GM18870 (cell line): Measurements from ENCODE around the gene TNN.
"Not testable (repeated sequence)": the region's sequence is repeated elsewhere in the genome, so short reads cannot be mapped to it uniquely, and the experiment has no call there.

Experiments used
- ATAC-seq: cut with Tn5 transposase; IDR thresholded peaks from one replicate; pipeline ENCODE4 v1.9.1; 2021; ENCODE audit warnings: moderate library complexity; ENCODE audit not compliant: unreplicated experiment

The TNN gene, protein sequence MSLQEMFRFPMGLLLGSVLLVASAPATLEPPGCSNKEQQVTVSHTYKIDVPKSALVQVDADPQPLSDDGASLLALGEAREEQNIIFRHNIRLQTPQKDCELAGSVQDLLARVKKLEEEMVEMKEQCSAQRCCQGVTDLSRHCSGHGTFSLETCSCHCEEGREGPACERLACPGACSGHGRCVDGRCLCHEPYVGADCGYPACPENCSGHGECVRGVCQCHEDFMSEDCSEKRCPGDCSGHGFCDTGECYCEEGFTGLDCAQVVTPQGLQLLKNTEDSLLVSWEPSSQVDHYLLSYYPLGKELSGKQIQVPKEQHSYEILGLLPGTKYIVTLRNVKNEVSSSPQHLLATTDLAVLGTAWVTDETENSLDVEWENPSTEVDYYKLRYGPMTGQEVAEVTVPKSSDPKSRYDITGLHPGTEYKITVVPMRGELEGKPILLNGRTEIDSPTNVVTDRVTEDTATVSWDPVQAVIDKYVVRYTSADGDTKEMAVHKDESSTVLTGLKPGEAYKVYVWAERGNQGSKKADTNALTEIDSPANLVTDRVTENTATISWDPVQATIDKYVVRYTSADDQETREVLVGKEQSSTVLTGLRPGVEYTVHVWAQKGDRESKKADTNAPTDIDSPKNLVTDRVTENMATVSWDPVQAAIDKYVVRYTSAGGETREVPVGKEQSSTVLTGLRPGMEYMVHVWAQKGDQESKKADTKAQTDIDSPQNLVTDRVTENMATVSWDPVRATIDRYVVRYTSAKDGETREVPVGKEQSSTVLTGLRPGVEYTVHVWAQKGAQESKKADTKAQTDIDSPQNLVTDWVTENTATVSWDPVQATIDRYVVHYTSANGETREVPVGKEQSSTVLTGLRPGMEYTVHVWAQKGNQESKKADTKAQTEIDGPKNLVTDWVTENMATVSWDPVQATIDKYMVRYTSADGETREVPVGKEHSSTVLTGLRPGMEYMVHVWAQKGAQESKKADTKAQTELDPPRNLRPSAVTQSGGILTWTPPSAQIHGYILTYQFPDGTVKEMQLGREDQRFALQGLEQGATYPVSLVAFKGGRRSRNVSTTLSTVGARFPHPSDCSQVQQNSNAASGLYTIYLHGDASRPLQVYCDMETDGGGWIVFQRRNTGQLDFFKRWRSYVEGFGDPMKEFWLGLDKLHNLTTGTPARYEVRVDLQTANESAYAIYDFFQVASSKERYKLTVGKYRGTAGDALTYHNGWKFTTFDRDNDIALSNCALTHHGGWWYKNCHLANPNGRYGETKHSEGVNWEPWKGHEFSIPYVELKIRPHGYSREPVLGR (N-terminal part only)

DNA sequence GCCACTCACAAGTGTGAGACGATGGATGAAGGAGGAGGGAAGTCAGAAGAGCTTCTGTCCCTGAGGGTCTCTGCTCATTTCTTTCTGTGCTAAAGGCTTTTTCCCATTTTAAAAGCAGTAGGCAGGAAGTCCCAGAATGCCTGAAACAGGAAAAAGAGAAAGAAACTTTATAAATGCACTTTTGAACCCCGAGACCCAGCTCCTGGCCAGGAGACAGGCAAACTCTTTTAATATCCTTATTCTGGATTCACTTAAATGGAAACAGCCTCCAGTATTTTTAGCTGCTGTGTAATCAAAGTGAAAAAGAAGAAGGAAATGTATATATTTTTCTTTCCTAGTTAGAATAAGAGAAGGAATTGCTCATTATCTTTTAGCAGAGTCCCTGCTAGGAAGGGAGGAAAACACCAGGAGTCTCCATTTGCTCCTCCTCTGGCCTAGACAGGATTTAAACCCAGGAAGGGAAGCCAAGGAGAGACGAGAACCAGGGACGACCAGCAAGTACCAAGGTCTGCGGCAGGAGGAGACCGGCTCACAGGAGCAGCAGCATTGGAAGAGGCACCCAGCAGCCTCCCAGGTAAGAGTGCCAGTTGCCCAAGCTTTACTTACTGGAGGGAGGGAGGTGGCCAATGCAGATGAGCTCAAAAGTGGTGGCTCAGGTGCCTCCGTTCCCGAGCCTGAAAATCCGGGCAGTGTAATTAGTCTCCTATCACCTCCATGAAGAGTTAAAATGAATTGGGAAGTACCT lies at the start of gene TNN:
Gene TNN (plus strand): TSS at position 472 of the 745 bp plus-strand sequence. CDS start 9,586 bp downstream, outside the sequence.
- no peak for ATAC-seq

DNA sequence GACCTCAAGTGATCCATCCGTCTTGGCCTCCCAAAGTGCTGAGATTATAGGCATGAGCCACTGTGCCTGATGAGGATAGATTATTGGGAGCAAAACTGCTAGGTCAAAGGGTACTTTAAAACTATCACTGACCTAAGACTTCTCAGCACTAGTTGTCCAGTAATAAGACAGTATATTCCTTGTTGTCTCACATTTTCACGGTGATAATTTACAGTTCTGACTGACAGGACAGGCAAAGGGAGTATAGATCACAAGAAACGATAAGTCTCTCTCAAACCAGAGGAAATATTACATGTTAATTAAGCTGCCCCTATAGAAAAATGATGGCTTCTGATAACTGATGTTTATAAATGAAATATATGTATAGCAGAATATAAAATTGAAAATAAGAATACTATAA lies 48.1 kb upstream of the TNN start:
- no peak for ATAC-seq

DNA sequence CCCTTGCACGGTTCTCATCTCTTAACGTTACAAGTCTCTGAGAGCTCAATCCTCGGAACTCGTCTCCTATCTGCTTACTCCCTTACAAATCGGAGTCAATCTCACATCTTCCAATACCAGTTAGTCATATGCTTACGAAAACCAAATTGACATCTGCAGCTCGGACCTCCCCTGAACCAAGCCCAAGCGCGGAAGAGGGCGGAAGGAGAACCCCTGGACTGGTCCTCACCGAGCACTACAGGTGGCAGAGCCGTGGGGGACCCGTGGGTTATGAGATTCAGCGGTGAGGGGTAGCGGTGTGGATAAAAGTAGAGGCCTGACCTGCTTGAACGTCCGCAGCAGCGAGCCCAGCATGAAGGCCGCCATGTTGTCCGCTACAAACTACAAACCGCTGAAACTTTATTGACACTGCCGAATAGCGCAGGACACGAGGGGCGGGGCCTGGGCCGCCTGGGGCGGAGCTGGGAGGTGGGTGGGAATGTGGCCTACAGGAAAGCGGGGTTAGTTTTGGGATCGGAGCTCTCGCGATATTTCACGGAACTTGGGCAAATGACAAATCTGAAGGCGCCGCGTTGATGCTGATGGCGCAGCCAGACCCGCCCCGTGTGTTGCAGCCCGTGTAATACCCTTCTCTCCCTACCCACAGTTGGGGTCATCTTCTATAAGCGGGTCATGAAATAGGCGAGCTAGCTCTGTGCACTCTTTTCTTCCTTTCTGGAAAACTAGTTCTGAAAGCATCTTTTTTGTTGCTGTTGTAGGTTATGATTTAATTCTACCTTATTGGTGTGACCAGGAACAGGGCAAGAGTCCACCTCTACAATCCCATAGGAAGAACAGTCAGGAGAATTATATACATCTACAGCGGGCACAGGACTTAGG lies 44.4 kb upstream of the TNN start, which contains the start of gene MRPS14:
Gene MRPS14 (minus strand): TSS at position 383 of the 879 bp plus-strand sequence. CDS start 17 bp downstream, at position 366.
- ATAC-seq, result peak; percentile 89

DNA sequence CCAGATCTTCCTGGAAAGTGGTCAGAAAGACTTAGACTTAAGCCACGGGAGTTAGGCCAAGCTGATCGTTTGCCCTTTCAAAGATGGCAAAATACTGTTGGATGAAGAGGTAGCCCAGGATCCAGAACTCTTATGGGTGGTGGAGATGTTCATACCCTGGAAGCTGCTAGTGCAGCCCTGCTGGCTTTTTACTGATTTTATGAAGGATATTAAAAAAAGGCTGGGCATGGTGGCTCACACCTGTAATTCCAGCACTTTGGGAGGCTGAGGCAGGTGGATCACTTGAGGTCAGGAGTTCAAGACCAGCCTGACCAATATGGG lies 43.8 kb upstream of the TNN start:
- ATAC-seq, result not testable (repeated sequence)

DNA sequence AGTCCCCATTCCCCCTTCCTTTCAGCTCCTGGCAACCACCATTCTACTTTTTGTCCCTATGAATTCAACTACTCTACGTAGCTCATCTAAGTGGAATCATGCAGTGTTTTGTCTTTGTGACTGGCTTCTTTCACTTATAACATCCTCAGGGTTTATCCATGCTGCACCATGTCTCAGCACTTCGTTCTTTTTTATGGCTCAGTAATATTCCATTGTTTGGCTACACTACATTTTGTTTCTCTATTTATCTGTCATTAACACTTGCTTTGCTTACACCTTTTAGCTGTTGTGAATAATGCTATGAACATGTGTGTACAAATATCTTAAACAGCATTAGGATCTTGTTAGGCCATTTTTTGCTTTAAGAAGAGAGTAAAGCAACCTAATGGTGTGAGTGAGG lies 42.9 kb upstream of the TNN start:
- no peak for ATAC-seq

DNA sequence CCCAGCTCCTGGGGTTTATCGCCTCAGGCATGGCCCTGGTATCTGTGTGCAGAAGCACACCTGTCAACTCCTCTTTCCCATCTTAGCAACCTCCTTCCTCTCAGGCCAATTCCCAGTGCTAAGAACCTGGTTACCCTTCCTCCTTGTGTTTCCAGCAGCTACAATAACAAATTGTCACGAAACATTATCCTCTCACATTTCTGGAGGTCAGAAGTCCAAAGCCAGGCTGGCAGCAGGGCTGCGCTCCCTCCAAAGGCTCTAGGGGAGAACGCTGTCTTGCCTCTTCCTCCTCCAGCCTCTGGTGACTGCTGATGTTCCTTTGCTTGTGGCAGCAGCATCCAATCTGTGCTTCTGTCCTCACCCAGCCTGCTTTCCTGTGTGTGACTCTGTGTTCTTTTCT lies 33.7 kb upstream of the TNN start:
- no peak for ATAC-seq

DNA sequence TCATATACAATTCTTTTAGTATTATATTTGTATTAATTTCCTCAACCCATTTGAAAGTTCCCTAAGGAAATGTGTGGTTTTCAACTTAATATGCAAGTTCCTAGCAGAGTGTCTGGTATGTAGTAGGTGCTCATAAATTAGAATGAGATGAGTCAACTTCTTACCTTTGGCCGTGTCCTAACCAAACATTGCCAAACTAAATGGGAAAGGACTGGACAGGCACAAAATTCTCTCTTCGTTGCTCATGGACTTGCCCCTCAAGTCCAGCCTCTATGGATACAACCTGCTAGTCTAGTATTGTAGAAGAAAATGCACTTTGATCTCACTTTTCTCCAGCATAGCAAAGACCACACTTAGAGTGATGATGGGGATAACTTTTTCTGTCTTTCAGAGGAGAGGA lies 32.9 kb upstream of the TNN start:
- ATAC-seq, result no peak

DNA sequence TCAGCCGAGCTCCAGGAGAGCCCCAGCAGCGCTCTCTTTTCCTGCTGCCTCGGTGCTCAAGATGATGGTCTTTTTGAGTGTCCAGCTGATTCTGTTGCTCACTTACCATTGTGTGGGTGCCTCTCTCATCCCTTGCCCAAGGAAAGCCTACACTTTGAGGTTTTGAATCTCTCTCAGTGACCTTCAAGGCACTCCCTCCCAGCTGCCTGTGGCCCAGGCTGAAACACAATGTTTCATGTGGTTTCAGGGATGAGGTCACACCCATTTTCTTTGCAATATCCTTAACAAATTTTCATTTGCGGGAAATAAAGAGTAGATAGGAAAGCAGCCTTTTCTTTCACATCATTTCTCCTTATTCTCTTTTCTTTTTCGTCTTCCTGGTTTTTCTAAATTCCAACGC lies 31.8 kb upstream of the TNN start:
- ATAC-seq, result no peak

DNA sequence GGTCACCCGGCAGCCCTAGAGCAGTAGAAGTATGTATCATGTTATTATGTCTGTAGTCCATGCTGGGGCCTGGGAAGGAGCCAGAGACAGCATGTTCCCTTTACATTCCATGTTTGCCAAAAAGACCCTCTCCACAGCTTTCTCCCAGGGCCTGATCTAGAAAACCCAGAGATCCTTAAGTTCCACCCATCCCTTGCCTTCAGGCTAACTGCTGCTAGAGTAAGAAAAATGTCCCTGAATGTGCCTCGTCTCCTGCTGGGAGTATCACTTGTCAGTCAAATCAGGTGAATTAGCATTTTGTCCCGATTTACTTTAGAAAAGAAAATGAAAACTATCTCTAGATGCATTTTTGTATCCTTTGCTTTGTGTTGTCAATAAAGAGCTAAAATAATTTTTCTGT lies 31.2 kb upstream of the TNN start:
- no peak for ATAC-seq

DNA sequence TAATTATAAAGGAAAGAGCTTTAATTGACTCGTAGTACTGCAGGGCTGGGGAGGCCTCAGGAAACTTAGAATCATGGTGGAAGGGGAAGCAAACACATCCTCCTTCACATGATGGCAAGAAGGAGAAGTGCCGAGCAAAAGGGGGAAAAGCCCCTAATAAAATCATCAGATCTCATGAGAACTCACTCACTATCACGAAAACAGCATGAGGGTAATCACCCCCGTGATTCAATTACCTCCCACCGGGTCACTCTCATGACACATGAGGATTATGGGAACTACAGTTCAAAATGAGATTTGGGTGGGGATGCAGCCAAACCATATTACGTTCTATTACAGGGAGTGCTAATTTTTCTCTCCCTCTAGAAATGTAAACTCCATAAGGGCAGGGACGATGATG lies 30.2 kb upstream of the TNN start:
- no peak for ATAC-seq

DNA sequence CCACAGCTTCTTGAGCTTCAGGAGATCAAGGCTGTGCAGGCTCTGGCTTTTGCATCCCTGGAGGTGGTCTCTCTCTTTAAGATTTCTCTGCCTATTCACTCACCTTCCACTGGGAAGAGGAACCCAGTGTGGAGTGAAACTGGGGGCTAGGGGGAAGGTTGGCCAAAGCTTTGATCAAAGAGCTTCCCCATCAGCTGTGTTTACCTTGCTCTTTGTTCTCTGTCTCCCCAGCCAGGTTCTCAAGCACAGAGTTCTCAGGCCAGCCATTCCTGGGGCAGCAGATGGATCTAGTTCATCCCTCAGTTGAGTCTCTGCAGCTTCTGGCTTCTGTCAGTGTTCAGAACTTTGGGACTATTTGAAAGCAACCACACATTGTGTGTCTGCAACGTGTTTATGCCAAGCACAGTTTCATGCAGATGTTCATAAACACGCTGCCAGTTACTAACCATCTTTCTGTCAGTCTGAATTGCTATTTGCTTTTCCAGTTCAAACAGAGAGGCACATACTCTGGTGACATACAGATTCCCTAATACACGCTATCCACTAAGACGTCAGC lies 27.2 kb upstream of the TNN start:
- no peak for ATAC-seq

DNA sequence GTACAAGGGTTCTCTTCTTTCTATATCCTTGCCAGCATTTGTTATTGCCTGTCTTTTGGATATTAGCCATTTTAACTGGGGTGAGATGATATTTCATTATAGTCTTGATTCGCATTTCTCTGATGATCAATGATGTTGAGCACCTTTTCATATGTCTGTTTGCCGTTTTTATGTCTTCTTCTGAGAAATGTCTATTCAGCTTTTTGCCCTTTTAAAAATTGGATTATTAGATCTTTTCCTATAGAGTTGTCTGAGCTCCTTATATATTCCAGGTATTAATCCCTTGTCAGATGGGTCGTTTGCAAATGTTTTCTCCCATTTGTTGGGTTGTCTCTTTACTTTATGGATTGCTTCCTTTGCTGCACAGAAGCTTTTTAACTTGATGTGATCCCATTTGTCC lies 25.0 kb upstream of the TNN start:
- ATAC-seq, result no peak

DNA sequence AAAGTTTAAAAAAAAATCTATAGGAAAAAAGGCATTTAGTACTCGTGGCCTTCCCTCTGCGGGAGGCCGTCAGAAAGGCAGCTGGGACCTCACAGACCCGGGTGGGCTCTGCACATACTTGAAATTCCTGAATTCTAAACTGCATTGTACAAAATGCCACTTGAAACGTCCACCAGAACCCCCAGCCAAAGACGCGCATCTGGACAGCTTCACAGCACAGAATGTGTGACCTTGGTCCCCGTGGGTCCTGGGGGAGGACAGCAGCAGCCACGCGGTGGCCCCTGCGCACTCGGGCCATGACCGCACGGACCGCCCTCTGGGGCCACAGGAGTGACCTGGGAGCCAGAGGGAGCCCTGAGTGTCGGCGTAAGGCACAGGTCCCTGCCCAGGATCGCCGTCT lies 23.8 kb upstream of the TNN start:
- ATAC-seq, result no peak

DNA sequence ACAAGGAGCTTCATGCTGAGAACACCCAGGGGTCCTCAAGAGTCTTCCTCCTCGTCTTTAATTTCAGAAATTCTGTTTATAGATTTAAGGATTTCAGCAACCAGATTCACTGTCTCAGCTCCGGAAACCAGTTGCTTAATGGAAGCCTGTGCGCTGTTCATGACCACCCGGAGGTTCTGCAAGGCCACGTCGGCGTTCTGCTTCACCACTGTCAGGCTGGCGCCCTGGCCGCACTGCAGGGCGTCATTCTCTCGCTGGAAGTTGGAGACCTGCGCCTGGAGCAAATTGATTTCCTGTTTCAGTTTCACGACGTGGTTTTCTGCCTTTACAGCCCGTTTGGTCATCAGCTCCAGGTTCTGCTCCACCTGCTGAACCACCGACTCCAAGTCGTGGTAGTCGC lies 23.0 kb upstream of the TNN start:
- ATAC-seq, result not testable (repeated sequence)

DNA sequence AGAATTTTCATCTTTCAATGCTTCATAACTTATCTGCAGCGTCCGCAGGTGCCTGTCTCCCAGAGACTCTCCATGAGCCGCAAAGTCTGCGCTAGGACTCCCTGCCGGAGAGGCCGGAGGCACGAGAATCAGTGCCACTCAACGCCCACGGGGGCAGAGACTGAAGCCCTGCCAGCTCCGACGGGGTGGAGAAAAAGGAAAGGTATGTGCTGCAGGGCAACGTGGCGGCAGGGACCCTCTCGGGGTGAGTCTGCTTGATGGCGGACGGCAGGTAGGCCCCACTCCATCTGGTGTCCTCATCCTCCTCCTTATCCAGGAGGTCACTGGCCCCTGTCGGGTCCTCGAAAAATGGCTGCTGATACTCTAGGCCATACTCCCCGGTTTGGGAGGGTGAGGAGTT lies 22.5 kb upstream of the TNN start:
- no peak for ATAC-seq

DNA sequence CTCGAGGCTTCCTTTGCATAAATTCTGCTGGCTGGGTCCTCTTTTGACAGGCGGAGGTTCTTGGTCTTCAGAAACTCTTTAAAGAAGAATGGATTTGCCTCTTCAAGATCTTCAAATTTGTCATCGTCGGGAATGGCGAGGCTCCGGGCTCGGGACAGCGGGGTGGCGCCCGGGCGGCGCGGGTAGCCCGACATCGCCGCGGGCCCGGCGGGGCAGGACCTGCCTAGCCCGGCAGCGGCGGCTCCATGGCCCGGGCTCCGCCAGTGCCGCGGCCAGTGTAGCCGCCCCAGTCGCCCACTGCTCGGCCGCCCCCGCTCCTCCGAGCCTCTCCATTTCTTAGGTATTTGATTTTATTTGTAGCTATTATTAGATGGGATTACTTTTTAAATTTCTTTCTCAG lies 22.1 kb upstream of the TNN start:
- no peak for ATAC-seq

DNA sequence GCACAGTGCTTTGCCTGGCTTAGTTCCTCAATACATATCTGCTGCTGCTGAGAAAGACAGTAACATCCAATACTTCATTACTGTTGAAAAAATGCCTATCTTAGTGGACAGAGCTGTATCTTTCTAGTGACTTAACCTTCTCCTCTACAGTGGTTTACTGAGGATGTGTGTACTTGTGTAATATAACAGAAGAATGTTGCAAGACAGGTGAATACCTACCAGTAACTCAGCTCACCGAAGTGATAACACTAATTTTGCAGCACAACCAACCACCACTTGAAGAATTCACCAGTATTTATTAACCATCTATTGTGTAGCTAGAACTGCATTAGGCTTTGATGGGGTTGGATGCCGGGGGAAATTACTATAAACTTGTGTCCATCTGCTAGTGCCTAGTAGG lies 16.6 kb upstream of the TNN start:
- ATAC-seq, result no peak

DNA sequence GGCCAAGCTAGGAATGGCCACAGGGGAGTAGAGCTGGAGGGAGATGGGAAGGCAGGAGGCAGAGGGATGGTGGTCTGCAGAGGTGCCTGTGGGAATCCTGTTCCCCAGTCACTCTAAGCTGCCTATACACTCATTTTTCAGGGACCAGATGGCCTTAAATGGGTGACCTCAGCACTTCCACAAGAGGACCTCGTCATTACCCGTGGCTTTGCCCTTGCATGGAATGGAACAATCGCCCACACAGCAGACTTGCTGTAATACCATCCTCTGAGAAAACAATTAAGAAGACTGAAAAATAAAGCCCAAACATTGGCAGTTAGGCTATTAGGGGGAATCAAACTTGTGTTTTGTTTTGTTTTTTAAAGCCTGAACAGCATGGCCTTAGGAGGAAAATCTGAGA lies 12.9 kb upstream of the TNN start:
- ATAC-seq, result no peak

DNA sequence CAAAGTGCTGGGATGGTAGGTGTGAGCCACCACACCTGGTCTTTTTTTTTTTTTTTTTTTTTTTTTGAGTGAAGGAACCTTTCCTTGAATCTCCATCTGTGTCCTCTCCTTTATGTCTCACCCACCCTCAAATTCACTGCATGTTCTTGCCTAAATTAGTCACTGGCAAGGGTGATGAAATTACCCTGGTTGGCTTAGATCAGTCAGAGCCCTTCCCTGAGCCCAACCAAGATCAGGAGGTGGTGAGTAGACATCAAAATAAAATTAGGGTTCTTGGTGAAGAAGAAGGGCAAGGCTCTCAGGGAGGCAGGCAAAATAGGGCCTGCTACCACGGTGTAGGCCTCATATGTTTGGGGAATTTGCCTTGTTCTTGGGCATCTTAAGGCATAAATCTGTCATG lies 5.3 kb upstream of the TNN start:
- ATAC-seq, result no peak
